ENCODE results near the gene SLC38A1. TPM values are rescaled to one million over a fixed set of nuclear protein-coding genes. Genes with fewer than 3 reads are reported as not detected.
"Not testable (repeated sequence)": the region's sequence is repeated elsewhere in the genome, so short reads cannot be mapped to it uniquely, and the experiment has no call there.

Gene SLC38A1
- total RNA-seq, 1 donor from 2014 or later, result 58.5 TPM

DNA sequence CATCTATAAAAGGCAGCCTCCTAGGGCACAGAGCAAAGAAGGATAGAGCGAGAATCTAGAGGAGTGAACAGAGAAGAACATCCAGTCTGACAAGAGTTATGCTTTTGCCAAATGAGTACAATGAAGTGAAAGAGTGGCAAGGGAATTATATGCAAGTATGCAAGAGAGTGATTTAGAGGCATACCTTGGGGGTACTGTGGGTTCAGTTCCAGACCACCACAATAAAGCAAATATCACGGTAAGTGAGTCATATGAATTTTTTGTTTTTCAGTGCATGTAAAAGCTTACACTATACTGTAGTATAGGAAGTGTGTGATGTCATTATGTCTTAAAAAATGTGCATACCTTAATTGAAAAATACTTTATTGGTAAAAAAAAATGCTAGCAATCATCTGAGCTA, 101.4 kb downstream of the SLC38A1 start:
- no peaks in the 10 kb centered on the region for H3K9me3 ChIP-seq
- no peaks in the 10 kb centered on the region for H3K4me1 ChIP-seq
- no peak for DNase-seq
- TF ChIP-seq, protein P1, sequence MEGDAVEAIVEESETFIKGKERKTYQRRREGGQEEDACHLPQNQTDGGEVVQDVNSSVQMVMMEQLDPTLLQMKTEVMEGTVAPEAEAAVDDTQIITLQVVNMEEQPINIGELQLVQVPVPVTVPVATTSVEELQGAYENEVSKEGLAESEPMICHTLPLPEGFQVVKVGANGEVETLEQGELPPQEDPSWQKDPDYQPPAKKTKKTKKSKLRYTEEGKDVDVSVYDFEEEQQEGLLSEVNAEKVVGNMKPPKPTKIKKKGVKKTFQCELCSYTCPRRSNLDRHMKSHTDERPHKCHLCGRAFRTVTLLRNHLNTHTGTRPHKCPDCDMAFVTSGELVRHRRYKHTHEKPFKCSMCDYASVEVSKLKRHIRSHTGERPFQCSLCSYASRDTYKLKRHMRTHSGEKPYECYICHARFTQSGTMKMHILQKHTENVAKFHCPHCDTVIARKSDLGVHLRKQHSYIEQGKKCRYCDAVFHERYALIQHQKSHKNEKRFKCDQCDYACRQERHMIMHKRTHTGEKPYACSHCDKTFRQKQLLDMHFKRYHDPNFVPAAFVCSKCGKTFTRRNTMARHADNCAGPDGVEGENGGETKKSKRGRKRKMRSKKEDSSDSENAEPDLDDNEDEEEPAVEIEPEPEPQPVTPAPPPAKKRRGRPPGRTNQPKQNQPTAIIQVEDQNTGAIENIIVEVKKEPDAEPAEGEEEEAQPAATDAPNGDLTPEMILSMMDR (IDR thresholded peaks at IDR 0.05), result no peak
- H3K4me3 ChIP-seq, result no peak overlapping the region
- no peak overlapping the region for H3K27ac ChIP-seq
- intact Hi-C loops (cut with DNase I), result no loop called here
- H3K27me3 ChIP-seq, result no peaks in the 10 kb centered on the region
- H3K36me3 ChIP-seq, result no peaks in the 10 kb centered on the region
- no peak for ATAC-seq

DNA sequence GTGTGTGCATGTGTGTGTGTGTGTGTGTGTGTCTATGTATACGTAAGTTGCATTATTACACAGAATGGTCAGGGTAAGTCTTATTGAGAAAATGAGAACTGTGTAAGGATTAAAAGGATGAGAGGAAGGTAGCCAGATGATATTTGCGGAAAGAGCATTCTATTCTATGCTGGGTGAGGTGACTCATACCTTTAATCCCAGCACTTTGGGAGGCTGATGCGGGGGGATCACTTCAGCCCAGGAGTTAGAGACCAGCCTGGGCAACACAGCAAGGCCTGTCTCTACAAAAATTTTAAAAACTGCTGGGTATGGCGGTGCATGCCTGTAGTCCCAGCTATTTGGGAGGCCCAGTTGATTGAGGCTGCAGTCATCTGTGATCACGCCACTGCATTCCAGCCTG, 103.7 kb downstream of the SLC38A1 start:
- no peaks in the 10 kb centered on the region for H3K9me3 ChIP-seq
- H3K27me3 ChIP-seq, result no peaks in the 10 kb centered on the region
- TF ChIP-seq, protein P1 (IDR thresholded peaks at IDR 0.05), result no peak
- H3K4me1 ChIP-seq, result no peaks in the 10 kb centered on the region
- H3K4me3 ChIP-seq, result no peak overlapping the region
- no peak for ATAC-seq
- no peak overlapping the region for H3K27ac ChIP-seq
- intact Hi-C loops (cut with DNase I), result no loop called here
- no peaks in the 10 kb centered on the region for H3K36me3 ChIP-seq
- DNase-seq, result no peak

DNA sequence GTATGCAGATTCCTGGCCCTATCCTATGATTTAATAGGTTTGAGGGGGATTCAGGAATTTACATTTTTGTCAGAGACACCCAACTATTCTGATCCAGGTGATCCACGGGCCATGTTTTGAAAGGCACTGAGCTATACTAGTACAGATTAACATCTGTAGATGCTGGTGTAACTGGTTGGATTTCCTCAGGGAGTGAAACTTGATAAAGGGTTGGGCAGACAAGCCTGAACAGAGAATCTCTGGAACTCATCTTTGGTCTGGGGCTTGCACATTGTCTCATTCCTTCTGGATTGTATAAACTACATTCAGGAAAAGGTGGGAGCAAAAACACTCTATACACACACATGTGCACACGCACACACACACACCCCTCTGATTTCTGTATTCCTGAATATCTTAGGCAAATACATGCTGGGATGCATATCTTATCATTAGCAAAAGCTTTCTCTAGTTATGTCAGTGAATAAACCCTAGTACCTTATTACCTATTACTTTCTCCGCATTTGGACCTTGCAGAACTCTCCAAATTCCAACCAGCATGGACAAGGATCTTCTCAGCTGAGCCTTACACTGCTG, 104.6 kb downstream of the SLC38A1 start:
- ATAC-seq (no peak), DNase-seq (no peak)
- TF ChIP-seq, protein P1 (IDR thresholded peaks at IDR 0.05), result no peak
- Histone ChIP-seq H3K36me3 (no peaks in the 10 kb centered on the region), H3K9me3 (no peaks in the 10 kb centered on the region), H3K4me3 (no peak overlapping the region), H3K27ac (no peak overlapping the region), H3K4me1 (no peaks in the 10 kb centered on the region), H3K27me3 (no peaks in the 10 kb centered on the region)
- intact Hi-C loops (cut with DNase I), result no loop called here

DNA sequence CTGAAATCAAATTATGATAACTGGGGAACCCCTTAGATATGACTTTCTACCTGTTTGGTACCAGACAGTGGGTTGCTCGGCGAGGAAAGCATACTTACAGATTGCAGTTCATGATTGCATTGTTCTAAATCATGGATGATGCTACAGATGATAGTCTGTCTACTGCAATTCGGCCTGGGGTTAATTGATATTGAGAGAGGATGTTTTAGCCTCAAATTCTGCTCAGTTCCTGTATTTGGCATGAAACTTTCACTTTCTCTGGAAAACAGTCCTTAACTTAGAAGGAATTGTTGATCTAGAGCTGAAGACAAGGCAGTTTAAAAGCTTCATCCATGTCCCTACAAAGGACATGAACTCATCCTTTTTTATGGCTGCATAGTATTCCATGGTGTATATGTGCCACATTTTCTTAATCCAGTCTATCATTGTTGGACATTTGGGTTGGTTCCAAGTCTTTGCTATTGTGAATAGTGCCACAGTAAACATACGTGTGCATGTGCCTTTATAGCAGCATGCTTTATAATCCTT, 106.2 kb downstream of the SLC38A1 start:
- ATAC-seq; H3K27ac ChIP-seq; H3K36me3 ChIP-seq; H3K4me3 ChIP-seq; H3K4me1 ChIP-seq; DNase-seq; intact Hi-C loops (cut with DNase I); H3K9me3 ChIP-seq; H3K27me3 ChIP-seq: not testable (repeated sequence)

DNA sequence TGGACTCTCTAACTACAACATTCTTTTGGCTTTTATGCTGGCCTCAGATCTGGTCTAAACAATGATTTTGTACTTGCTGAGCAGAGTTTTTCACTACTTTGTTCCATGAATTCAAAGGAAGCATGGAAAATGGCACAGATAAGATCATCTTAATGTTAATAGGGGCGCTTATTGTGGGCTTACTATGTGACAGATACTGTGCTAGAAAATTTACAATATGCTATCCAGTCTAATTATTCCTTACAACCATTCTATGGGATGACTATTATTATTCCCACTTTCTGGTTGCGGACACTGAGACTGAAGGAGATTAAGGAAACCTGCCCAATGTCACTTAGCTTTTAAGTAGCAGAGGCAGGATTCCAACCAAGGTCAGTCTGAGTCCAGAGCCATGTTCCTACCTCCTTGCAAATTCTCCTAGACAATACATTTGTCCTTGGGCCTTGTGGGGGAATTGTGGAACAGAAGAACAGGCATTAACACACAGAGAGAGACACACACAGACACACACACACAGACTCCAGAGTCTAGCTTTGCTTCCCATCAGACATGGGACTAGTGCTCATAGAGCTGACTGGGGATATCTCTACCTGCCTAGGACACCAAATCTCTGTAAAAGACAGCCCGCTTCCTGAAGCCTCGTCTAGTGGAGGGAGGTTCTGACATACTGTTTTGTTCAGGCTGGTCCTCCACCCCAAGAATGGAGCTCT, 107.7 kb downstream of the SLC38A1 start:
- DNase-seq (no peak), ATAC-seq (no peak)
- intact Hi-C loops (cut with DNase I), result no loop called here
- no peaks in the 10 kb centered on the region for H3K9me3 ChIP-seq
- H3K4me1 ChIP-seq, result no peaks in the 10 kb centered on the region
- H3K27ac ChIP-seq, result no peak overlapping the region
- H3K4me3 ChIP-seq, result no peak overlapping the region
- no peaks in the 10 kb centered on the region for H3K36me3 ChIP-seq
- no peaks in the 10 kb centered on the region for H3K27me3 ChIP-seq
- TF ChIP-seq, protein P1 (IDR thresholded peaks at IDR 0.05), result no peak
